Fibroblast of peridontal ligament (primary cell): ENCODE results near the gene CHCHD3.
"Not testable (repeated sequence)": the region's sequence is repeated elsewhere in the genome, so short reads cannot be mapped to it uniquely, and the experiment has no call there.

Experiments used
- DNase-seq: peaks from one replicate; pipeline ENCODE4 v3.0.0-alpha.2; 2010; ENCODE audit errors: extremely low read depth

CHCHD3 gene

GRCh38 chr7:132904209-132904608, 177.7 kb downstream of the CHCHD3 start:
- DNase-seq = no peak

- DNase-seq = not testable (repeated sequence)
Observed at GRCh38 chr7:132902294-132902693, 179.6 kb downstream of the CHCHD3 start.

GRCh38 chr7:132901241-132901640, 180.6 kb downstream of the CHCHD3 start:
- no peak for DNase-seq

GRCh38 chr7:132899833-132900232, 182.1 kb downstream of the CHCHD3 start:
- no peak for DNase-seq

GRCh38 chr7:132898641-132899175, 183.2 kb downstream of the CHCHD3 start:
- DNase-seq = not testable (repeated sequence)

- DNase-seq = no peak
Observed at GRCh38 chr7:132897093-132897687, 184.7 kb downstream of the CHCHD3 start.

- no peak for DNase-seq
Observed at GRCh38 chr7:132895231-132895630, 186.7 kb downstream of the CHCHD3 start.

GRCh38 chr7:132893560-132893959, 188.3 kb downstream of the CHCHD3 start:
- DNase-seq = no peak

- DNase-seq = not testable (repeated sequence)
Observed at GRCh38 chr7:132892744-132893143, 189.1 kb downstream of the CHCHD3 start.

GRCh38 chr7:132891554-132891953, 190.3 kb downstream of the CHCHD3 start:
- DNase-seq = no peak

GRCh38 chr7:132882714-132883428, 199.0 kb downstream of the CHCHD3 start:
- no peak for DNase-seq

- no peak for DNase-seq
Observed at GRCh38 chr7:132881317-132881716, 200.6 kb downstream of the CHCHD3 start.

GRCh38 chr7:132879579-132879978, 202.3 kb downstream of the CHCHD3 start:
- DNase-seq = no peak

- no peak for DNase-seq
Observed at GRCh38 chr7:132878204-132878919, 203.5 kb downstream of the CHCHD3 start.

- DNase-seq = no peak
Observed at GRCh38 chr7:132877573-132877972, 204.3 kb downstream of the CHCHD3 start.

GRCh38 chr7:132876576-132876975, 205.3 kb downstream of the CHCHD3 start:
- DNase-seq = no peak

- no peak for DNase-seq
Observed at GRCh38 chr7:132872034-132872433, 209.9 kb downstream of the CHCHD3 start.

- DNase-seq = no peak
Observed at GRCh38 chr7:132871419-132871818, 210.5 kb downstream of the CHCHD3 start.

GRCh38 chr7:132869166-132869861, 212.6 kb downstream of the CHCHD3 start:
- DNase-seq = peak; percentile 21

GRCh38 chr7:132866551-132866950, 215.3 kb downstream of the CHCHD3 start:
- DNase-seq = no peak

- DNase-seq = no peak
Observed at GRCh38 chr7:132866144-132866531, 215.8 kb downstream of the CHCHD3 start.
